Activated T-cell treated with anti-CD3 and anti-CD28 coated beads for 24 hours (primary cell): ENCODE measurements around the gene CMC4.

Experiments
- DNase-seq: peaks from one replicate; pipeline ENCODE4 v3.0.0-alpha.2; 2020; ENCODE audit warnings: low read depth

Gene CMC4

GRCh38 chrX:155053656-155054055 is 17.3 kb downstream of the CMC4 start:
- no peak for DNase-seq

GRCh38 chrX:155052738-155053498 is 18.0 kb downstream of the CMC4 start:
- no peak for DNase-seq

GRCh38 chrX:155048977-155049619 is 21.8 kb downstream of the CMC4 start:
- DNase-seq = peak; percentile 10

- no peak for DNase-seq
Measured at GRCh38 chrX:155046811-155047528, 24.0 kb downstream of the CMC4 start.

- DNase-seq = no peak
Measured at GRCh38 chrX:155046129-155046810, 24.7 kb downstream of the CMC4 start.

GRCh38 chrX:155035688-155036087 is 35.2 kb downstream of the CMC4 start:
- DNase-seq = no peak

- no peak for DNase-seq
Measured at GRCh38 chrX:155031657-155032056, 39.3 kb downstream of the CMC4 start.

- no peak for DNase-seq
Measured at GRCh38 chrX:155028877-155029291, 42.1 kb downstream of the CMC4 start.

GRCh38 chrX:155028129-155028528 is 42.8 kb downstream of the CMC4 start:
- no peak for DNase-seq

- DNase-seq = peak; percentile 2
Measured at GRCh38 chrX:155027509-155028066, 43.3 kb downstream of the CMC4 start.

GRCh38 chrX:155026727-155027508 is 44.0 kb downstream of the CMC4 start, which contains the start of gene FUNDC2:
Gene FUNDC2, plus strand, starts transcription at chrX:155026844. Its CDS starts 95 bp downstream, at chrX:155026939.
- peak; percentile 87 for DNase-seq

- no peak for DNase-seq
Measured at GRCh38 chrX:155026420-155026726, 44.6 kb downstream of the CMC4 start.

GRCh38 chrX:155023907-155024833 is 46.8 kb downstream of the CMC4 start:
- DNase-seq = no peak

- DNase-seq = no peak
Measured at GRCh38 chrX:155022585-155022984, 48.4 kb downstream of the CMC4 start, which contains the start of gene F8. Gene F8, minus strand, starts transcription at chrX:155022723. Its CDS starts 171 bp downstream, at chrX:155022552.

GRCh38 chrX:155020591-155020990 is 50.3 kb downstream of the CMC4 start:
- no peak for DNase-seq
